A549 (cell line): ENCODE data around the gene STRN3. TPM values are rescaled to one million over a fixed set of nuclear protein-coding genes. Genes with fewer than 3 reads are reported as not detected.
A peak's percentile ranks its signal among the peaks of the same experiment; 100 is the strongest.

Experiments
- ATAC-seq, 2 experiments: fragments of 200-7000 bp in 1 of 2; fragments of >200 bp in 1 of 2; cut with Nextera tagmentation in 1 of 2; cut with Tn5 transposase in 1 of 2; 3 replicates each; pipeline versions ENCODE4 v1.8.0 to v1.9.1; 2018 to 2020; ENCODE audit warnings: mild to moderate bottlenecking in 1 of 2, moderate library complexity in 1 of 2
- CTCF ChIA-PET: fragments of 300-600 bp; sonication (Branson Sonifier 250); formaldehyde crosslinking; extraction: SDS; loops from one replicate; lab custom pipeline; 2021; ENCODE audit warnings: antibody characterized with exemption, inconsistent platforms; lab: Yijun Ruan, JAX
- POLR2A ChIA-PET: fragments of 350-600 bp; formaldehyde crosslinking; extraction: SDS; loops from one replicate; lab custom pipeline; 2021; ENCODE audit warnings: antibody characterized with exemption, inconsistent platforms; lab: Yijun Ruan, JAX
- DNase-seq, 2 experiments: peaks; one replicate each; pipeline versions ENCODE4 v3.0.0 to v3.0.0-alpha.2; 2011 to 2016; ENCODE audit warnings: low read depth in 1 of 2, low spot score in 1 of 2
- FAIRE-seq: peaks from 2 replicates; lab custom pipeline; 2011; peaks lifted over from hg19 to GRCh38; lab: Jason Lieb, UNC
- H3K27ac ChIP-seq, 2 experiments: fragments of >200 bp; sonication (Bioruptor Twin); formaldehyde crosslinking; 3 replicates each; pipeline ENCODE4 v1.5.1; 2016 to 2017
- H3K4me1 ChIP-seq: fragments of >200 bp; sonication (Bioruptor Twin); formaldehyde crosslinking; 3 replicates; pipeline ENCODE4 v1.6.1; 2016
- H3K4me2 ChIP-seq: fragments of >200 bp; sonication (Bioruptor Twin); formaldehyde crosslinking; 3 replicates; pipeline ENCODE4 v1.6.1; 2016
- H3K4me3 ChIP-seq: fragments of >200 bp; sonication (Bioruptor Twin); formaldehyde crosslinking; 3 replicates; pipeline ENCODE4 v1.5.1; 2016
- H3K9me3 ChIP-seq: fragments of >200 bp; sonication (Bioruptor Twin); formaldehyde crosslinking; 3 replicates; pipeline ENCODE4 v1.6.1; 2016
- BCL3 ChIP-seq: fragments of >200 bp; sonication (Bioruptor Twin); formaldehyde crosslinking; IDR thresholded peaks from 3 replicates; pipeline ENCODE4 v1.6.1; 2016
- CBX2 ChIP-seq: fragments of 200-600 bp; sonication (generic); IDR thresholded peaks from 2 replicates; pipeline ENCODE4 v1.6.1; 2016; ENCODE audit warnings: low read depth, mild to moderate bottlenecking, borderline replicate concordance
- CBX8 ChIP-seq: fragments of 200-600 bp; sonication (generic); IDR thresholded peaks from 2 replicates; pipeline ENCODE4 v1.6.1; 2016
- EHF ChIP-seq: fragments of 250-450 bp; sonication (Bioruptor Pico); IDR thresholded peaks from 2 replicates; pipeline ENCODE4 v1.5.0; 2020; ENCODE audit warnings: mild to moderate bottlenecking
- GATA3 ChIP-seq: IDR thresholded peaks from 2 replicates; pipeline ENCODE4 v1.6.1; 2012; ENCODE audit warnings: borderline replicate concordance
- HOXB5 ChIP-seq: fragments of 250-450 bp; sonication (Bioruptor Pico); IDR thresholded peaks from 2 replicates; pipeline ENCODE4 v1.5.0; 2020; ENCODE audit warnings: mild to moderate bottlenecking, moderate library complexity
- KDM5A ChIP-seq: fragments of 200-600 bp; sonication (generic); IDR thresholded peaks from 2 replicates; pipeline ENCODE4 v1.6.1; 2016; ENCODE audit warnings: antibody characterized with exemption, mild to moderate bottlenecking
- MAFK ChIP-seq: fragments of 450-650 bp; IDR thresholded peaks from 2 replicates; pipeline ENCODE4 v1.6.1; 2014; ENCODE audit not compliant: partially characterized antibody
- NFE2L2 ChIP-seq: fragments of 150-350 bp; conservative IDR thresholded peaks from 2 replicates; pipeline ENCODE4 v1.6.1; 2014; ENCODE audit warnings: low read length
- NPAS2 ChIP-seq: fragments of 250-450 bp; sonication (Bioruptor Pico); IDR thresholded peaks from 2 replicates; pipeline ENCODE4 v1.8.0; 2022; ENCODE audit warnings: mild to moderate bottlenecking, moderate library complexity, borderline replicate concordance
- NR3C1 ChIP-seq: fragments of >200 bp; sonication (Bioruptor Twin); formaldehyde crosslinking; IDR thresholded peaks from 3 replicates; pipeline ENCODE4 v1.6.1; 2017
- POLR2A ChIP-seq: IDR thresholded peaks from 2 replicates; pipeline ENCODE4 v1.6.1; 2012; ENCODE audit warnings: mild to moderate bottlenecking, low read length
- RCOR1 ChIP-seq: fragments of 150-350 bp; IDR thresholded peaks from 2 replicates; pipeline ENCODE4 v1.6.1; 2014; ENCODE audit warnings: antibody characterized with exemption, low read length, low read depth
- RNF2 ChIP-seq: fragments of 200-600 bp; sonication (generic); IDR thresholded peaks from 2 replicates; pipeline ENCODE4 v1.6.1; 2016; ENCODE audit warnings: low read depth, mild to moderate bottlenecking, antibody characterized with exemption, moderate library complexity, borderline replicate concordance
- TFCP2L1 ChIP-seq: fragments of 250-450 bp; sonication (Bioruptor Pico); IDR thresholded peaks from 2 replicates; pipeline ENCODE4 v1.5.0; 2021; ENCODE audit warnings: mild to moderate bottlenecking
- ZC3H11A ChIP-seq: fragments of 450-650 bp; IDR thresholded peaks from 2 replicates; pipeline ENCODE4 v1.6.1; 2014; ENCODE audit warnings: antibody characterized with exemption, mild to moderate bottlenecking
- ZFP36 ChIP-seq: fragments of 450-650 bp; IDR thresholded peaks from 2 replicates; pipeline ENCODE4 v1.6.1; 2014; ENCODE audit warnings: borderline replicate concordance; ENCODE audit not compliant: partially characterized antibody
- ZNF302 ChIP-seq: fragments of 250-450 bp; sonication (Bioruptor Pico); IDR thresholded peaks from 2 replicates; pipeline ENCODE4 v1.9.0; 2021; ENCODE audit warnings: inconsistent platforms, mild to moderate bottlenecking, moderate library complexity
- WGBS: methylation state at CpG from one replicate; pipeline ENCODE4 v1.1.6; 2017; ENCODE audit errors: missing lambda C conversion rate; 5-methylcytosine and 5-hydroxymethylcytosine counted together
- polyA plus RNA-seq, 4 experiments: library from polyadenylated mRNA; depleted of rRNA in 3 of 4; stranded (reverse); fragments of >200 nt; fragmentation: RNase III in 1 of 4; extraction: RNeasy Plus Mini Kit Qiagen cat#74134 plus additional on column Dnase treatment in 1 of 4; gene quantifications; 2 replicates in 3 of 4; 3 replicates in 1 of 4; pipeline ENCODE4 v1.2.3, GENCODE V29; 2011 to 2017
- TF ChIP-seq, protein P1 (sequence below): fragments of 250-450 bp; sonication (Bioruptor Pico); IDR thresholded peaks from 2 replicates; pipeline ENCODE4 v1.5.0; 2021; ENCODE audit warnings: mild to moderate bottlenecking, moderate library complexity, borderline replicate concordance

STRN3 gene
- polyA plus RNA-seq, 2 of the 4 experiments (the other 2 are of a cell fraction), result 22.1 to 44.8 TPM

DNA sequence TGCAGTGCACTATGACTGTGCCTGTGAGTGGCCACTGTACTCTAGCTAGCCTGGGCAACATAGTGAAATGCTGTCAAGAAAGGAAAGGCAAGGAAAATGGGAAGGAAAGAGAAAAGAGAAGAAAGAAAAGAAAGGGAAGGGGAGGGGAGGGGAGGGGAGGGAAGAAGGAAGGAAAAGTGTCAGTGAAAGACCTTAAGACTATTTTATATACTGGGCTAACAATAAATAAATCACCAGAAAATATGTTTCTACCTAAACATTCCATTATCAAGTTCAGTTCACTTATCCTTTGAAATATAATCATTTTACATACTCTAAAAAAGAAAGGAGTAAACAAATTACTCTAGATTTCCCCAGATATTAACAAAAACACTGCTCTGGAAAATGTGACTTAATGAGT is 129.7 kb downstream of the STRN3 start (continued):
- TF ChIP-seq KDM5A (no peak), NFE2L2 (no peak), HOXB5 (CRISPR knock-in tag) (no peak), MAFK (no peak), TFCP2L1 (no peak), GATA3 (no peak), NPAS2 (no peak), ZC3H11A (no peak)

GRCh38 chr14:30894923-30895515 is 131.2 kb downstream of the STRN3 start:
- POLR2A ChIA-PET, result interaction anchor here (0.7 kb wide), 1 partner anchor 219 kb away, joined by 9 read pairs; no protein-coding TSS in a partner anchor
- H3K4me2 ChIP-seq, result no peak overlapping the region
- no peak for ATAC-seq
- TF ChIP-seq CBX8 (no peak), NR3C1 (no peak), EHF (CRISPR knock-in tag) (no peak), POLR2A (no peak)
- DNase-seq, result no peak
- WGBS, result 91% methylated on average over 4 of the region's 4 CpGs
- no peaks in the 10 kb centered on the region for H3K9me3 ChIP-seq
- peaks cover 11% of the 10 kb centered on the region; the same call in 2 of the 3 replicates for H3K4me1 ChIP-seq
- CTCF ChIA-PET, result interaction anchor here (1.0 to 1.3 kb wide), 4 partner anchors 9 to 203 kb away, joined by 3 to 5 read pairs (median 3); no protein-coding TSS in a partner anchor
- H3K4me3 ChIP-seq, result no peak overlapping the region
- FAIRE-seq, result no peak
- no peak overlapping the region for H3K27ac ChIP-seq

DNA sequence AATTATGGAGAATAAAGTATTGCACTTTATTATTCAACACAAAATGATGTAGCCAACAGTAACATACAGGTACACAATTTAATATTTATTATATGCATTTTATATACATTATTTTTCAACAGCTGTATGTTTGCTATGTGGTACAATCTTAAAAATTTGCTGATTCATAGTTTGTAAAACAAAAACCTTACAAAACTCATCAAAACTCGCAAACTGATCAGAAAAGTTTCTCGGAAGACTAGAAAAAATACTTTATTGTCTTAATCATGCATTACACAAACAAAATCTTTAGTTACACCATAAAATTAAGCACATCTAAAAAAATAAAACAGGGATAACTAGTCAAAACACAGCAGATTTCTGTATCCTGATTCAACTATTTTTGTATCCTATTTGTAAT is 132.4 kb downstream of the STRN3 start:
- 65% methylated on average over 2 of the region's 2 CpGs for WGBS
- TF ChIP-seq ZNF302 (no peak), MAFK (peak; percentile 74)
- TF ChIP-seq, all 56 proteins: peak for 1
- Histone ChIP-seq H3K4me2 (no peak overlapping the region), H3K4me1 (peaks cover 11% of the 10 kb centered on the region; the same call in 2 of the 3 replicates), H3K27ac (no peak overlapping the region), H3K4me3 (no peak overlapping the region), H3K9me3 (no peaks in the 10 kb centered on the region)
- ChIA-PET CTCF (no interaction called here), POLR2A (no interaction called here)
- ATAC-seq (no peak), FAIRE-seq (no peak), DNase-seq (no peak)

GRCh38 chr14:30889244-30889594 is 137.0 kb downstream of the STRN3 start:
- TF ChIP-seq ZFP36 (no peak), CBX2 (no peak), POLR2A (no peak)
- TF ChIP-seq, protein P1, sequence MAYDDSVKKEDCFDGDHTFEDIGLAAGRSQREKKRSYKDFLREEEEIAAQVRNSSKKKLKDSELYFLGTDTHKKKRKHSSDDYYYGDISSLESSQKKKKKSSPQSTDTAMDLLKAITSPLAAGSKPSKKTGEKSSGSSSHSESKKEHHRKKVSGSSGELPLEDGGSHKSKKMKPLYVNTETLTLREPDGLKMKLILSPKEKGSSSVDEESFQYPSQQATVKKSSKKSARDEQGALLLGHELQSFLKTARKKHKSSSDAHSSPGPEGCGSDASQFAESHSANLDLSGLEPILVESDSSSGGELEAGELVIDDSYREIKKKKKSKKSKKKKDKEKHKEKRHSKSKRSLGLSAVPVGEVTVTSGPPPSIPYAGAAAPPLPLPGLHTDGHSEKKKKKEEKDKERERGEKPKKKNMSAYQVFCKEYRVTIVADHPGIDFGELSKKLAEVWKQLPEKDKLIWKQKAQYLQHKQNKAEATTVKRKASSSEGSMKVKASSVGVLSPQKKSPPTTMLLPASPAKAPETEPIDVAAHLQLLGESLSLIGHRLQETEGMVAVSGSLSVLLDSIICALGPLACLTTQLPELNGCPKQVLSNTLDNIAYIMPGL (CRISPR knock-in tag), result no peak
- WGBS, result 69% methylated on average over 4 of the region's 4 CpGs
- H3K4me1 ChIP-seq, result peaks cover 8% of the 10 kb centered on the region; the same call in 2 of the 3 replicates
- H3K9me3 ChIP-seq, result no peaks in the 10 kb centered on the region
- H3K4me3 ChIP-seq, result no peak overlapping the region
- no peak overlapping the region for H3K27ac ChIP-seq
- ATAC-seq, result no peak
- H3K4me2 ChIP-seq, result no peak overlapping the region
- no peak for DNase-seq
- no peak for FAIRE-seq
- ChIA-PET POLR2A (no interaction called here), CTCF (no interaction called here)

GRCh38 chr14:30888480-30889243 is 137.5 kb downstream of the STRN3 start:
- WGBS, result 92% methylated on average over 5 of the region's 5 CpGs
- Histone ChIP-seq H3K9me3 (no peaks in the 10 kb centered on the region), H3K4me1 (peaks cover 2% of the 10 kb centered on the region; the same call in 2 of the 3 replicates), H3K4me3 (no peak overlapping the region), H3K4me2 (no peak overlapping the region), H3K27ac (no peak overlapping the region)
- CTCF ChIA-PET, result interaction anchor here (1.2 kb wide), 1 partner anchor 15 kb away, joined by 5 read pairs; the partner anchor contains the start of gene COCH
- POLR2A ChIA-PET, result interaction anchor here (0.7 kb wide), 1 partner anchor 158 kb away, joined by 3 read pairs; no protein-coding TSS in a partner anchor
- TF ChIP-seq RNF2, result no peak
- TF ChIP-seq BCL3, result no peak
- TF ChIP-seq RCOR1, result no peak
- TF ChIP-seq CBX8, result no peak
- ATAC-seq, result no peak; a peak in 2 of 6 replicates
- DNase-seq, result no peak
- no peak for FAIRE-seq
